Fibroblast of the aortic adventitia (primary cell): ENCODE measurements around the gene ZNF652. TPM values are rescaled to one million over a fixed set of nuclear protein-coding genes. Genes with fewer than 3 reads are reported as not detected.

Experiments used
- DNase-seq: peaks from one replicate; pipeline ENCODE4 v3.0.0-alpha.2; 2010; ENCODE audit warnings: low read depth
- H3K4me3 ChIP-seq: 2 replicates; pipeline ENCODE4 v1.5.1; 2011; ENCODE audit warnings: low read depth, mild to moderate bottlenecking, control low read depth, low read length, moderate library complexity
- total RNA-seq: library from RNA; depleted of rRNA; stranded (reverse); fragments of >200 nt; gene quantifications from 2 replicates; pipeline ENCODE4 v1.2.3, GENCODE V29; 2012; ENCODE audit warnings: low replicate concordance
- TF ChIP-seq, protein P1 (sequence below): IDR thresholded peaks from 2 replicates; pipeline ENCODE4 v1.5.1; 2011; ENCODE audit warnings: mild to moderate bottlenecking, low read length, control low read depth, inconsistent platforms; ENCODE audit not compliant: insufficient read depth

The ZNF652 gene
- total RNA-seq, 1 donor: 25.6 TPM

- peak; percentile 12 for DNase-seq
- peak overlapping the region; percentile 87 for H3K4me3 ChIP-seq
- TF ChIP-seq, protein P1, sequence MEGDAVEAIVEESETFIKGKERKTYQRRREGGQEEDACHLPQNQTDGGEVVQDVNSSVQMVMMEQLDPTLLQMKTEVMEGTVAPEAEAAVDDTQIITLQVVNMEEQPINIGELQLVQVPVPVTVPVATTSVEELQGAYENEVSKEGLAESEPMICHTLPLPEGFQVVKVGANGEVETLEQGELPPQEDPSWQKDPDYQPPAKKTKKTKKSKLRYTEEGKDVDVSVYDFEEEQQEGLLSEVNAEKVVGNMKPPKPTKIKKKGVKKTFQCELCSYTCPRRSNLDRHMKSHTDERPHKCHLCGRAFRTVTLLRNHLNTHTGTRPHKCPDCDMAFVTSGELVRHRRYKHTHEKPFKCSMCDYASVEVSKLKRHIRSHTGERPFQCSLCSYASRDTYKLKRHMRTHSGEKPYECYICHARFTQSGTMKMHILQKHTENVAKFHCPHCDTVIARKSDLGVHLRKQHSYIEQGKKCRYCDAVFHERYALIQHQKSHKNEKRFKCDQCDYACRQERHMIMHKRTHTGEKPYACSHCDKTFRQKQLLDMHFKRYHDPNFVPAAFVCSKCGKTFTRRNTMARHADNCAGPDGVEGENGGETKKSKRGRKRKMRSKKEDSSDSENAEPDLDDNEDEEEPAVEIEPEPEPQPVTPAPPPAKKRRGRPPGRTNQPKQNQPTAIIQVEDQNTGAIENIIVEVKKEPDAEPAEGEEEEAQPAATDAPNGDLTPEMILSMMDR: no peak
Measured at GRCh38 chr17:49359990-49360795, 1.9 kb downstream of the ZNF652 start.

- peak; percentile 37 for DNase-seq
- TF ChIP-seq, protein P1: no peak
- H3K4me3 ChIP-seq: peak overlapping the region; percentile 13
Measured at GRCh38 chr17:49358641-49359247, 3.3 kb downstream of the ZNF652 start.

- TF ChIP-seq, protein P1: no peak
- no peak overlapping the region for H3K4me3 ChIP-seq
- no peak for DNase-seq
Measured at GRCh38 chr17:49357516-49357915, 4.5 kb downstream of the ZNF652 start.

- no peak for DNase-seq
- TF ChIP-seq, protein P1: no peak
- no peak overlapping the region for H3K4me3 ChIP-seq
Measured at GRCh38 chr17:49356320-49356719, 5.7 kb downstream of the ZNF652 start.

- H3K4me3 ChIP-seq: no peak overlapping the region
- DNase-seq: peak; percentile 26
- TF ChIP-seq, protein P1: no peak
Measured at GRCh38 chr17:49353607-49354006, 8.4 kb downstream of the ZNF652 start.

- no peak overlapping the region for H3K4me3 ChIP-seq
- TF ChIP-seq, protein P1: no peak
- no peak for DNase-seq
Measured at GRCh38 chr17:49352587-49353154, 9.4 kb downstream of the ZNF652 start.
